ENCODE results near the gene CDC42.

- TF ChIP-seq ZNF24 (IDR thresholded peaks at IDR 0.05) (no peak), CTCF (CRISPR knock-in tag; IDR thresholded peaks at IDR 0.05) (no peak), KDM5A (IDR thresholded peaks at IDR 0.05; ENCODE audit: borderline replicate concordance, low read length) (no peak), ZMYM2 (CRISPR knock-in tag; IDR thresholded peaks at IDR 0.05) (no peak), UBTF (CRISPR knock-in tag; IDR thresholded peaks at IDR 0.05) (no peak), MAX (IDR thresholded peaks at IDR 0.05) (no peak), NR2C2 (CRISPR knock-in tag; IDR thresholded peaks at IDR 0.05; ENCODE audit: borderline replicate concordance) (no peak)
Observed at GRCh38 chr1:22040286-22040623, 12.3 kb upstream of the CDC42 start.

Measured in HepG2 (cell line).